Endothelial cell of umbilical vein (primary cell): Measurements from ENCODE around the gene CC2D2A. TPM values are rescaled to one million over a fixed set of nuclear protein-coding genes. Genes with fewer than 3 reads are reported as not detected.

ENCODE experiments used
- BruUV-seq: library from RNA; stranded (reverse); fragments of 400-500 nt; replicated peaks from 2 replicates; lab custom pipeline; 2021; lab: Mats Ljungman, UMichigan
- CTCF ChIA-PET: fragments of 300-600, 350-600 bp; sonication (Branson Sonifier 250); formaldehyde crosslinking; loops from one replicate; lab custom pipeline; 2021; ENCODE audit warnings: antibody characterized with exemption, inconsistent platforms; lab: Charles Lee
- POLR2A ChIA-PET: fragments of 300-600, 350-600 bp; sonication (Branson Sonifier 250); formaldehyde crosslinking; loops from one replicate; lab custom pipeline; 2021; ENCODE audit warnings: antibody characterized with exemption, inconsistent platforms; lab: Charles Lee
- DNase-seq: peaks from one replicate; pipeline ENCODE4 v3.0.0-alpha.2; 2011; ENCODE audit warnings: low read depth, low spot score
- FAIRE-seq: peaks from 2 replicates; lab custom pipeline; 2011; peaks lifted over from hg19 to GRCh38; lab: Jason Lieb, UNC
- H2AFZ ChIP-seq: 2 replicates; pipeline ENCODE4 v1.6.0; 2012; ENCODE audit warnings: low read depth, low read length, control low read depth, inconsistent platforms
- H3K27ac ChIP-seq: 2 replicates; pipeline ENCODE4 v1.5.1; 2011; ENCODE audit warnings: low read depth, mild to moderate bottlenecking, control low read depth, low read length, moderate library complexity; ENCODE audit not compliant: insufficient read depth
- H3K27me3 ChIP-seq, 2 experiments: 2 replicates each; pipeline versions ENCODE4 v1.6.0 to v1.6.1; 2011; ENCODE audit warnings: low read length in 2 of 2, mixed read lengths in 1 of 2; ENCODE audit not compliant: control insufficient read depth in 2 of 2, insufficient read depth in 2 of 2
- H3K36me3 ChIP-seq, 2 experiments: 2 replicates in 1 of 2; 3 replicates in 1 of 2; pipeline ENCODE4 v1.5.1; 2011; ENCODE audit warnings: low read length in 2 of 2, mild to moderate bottlenecking in 1 of 2, moderate library complexity in 1 of 2; ENCODE audit not compliant: control insufficient read depth in 2 of 2, insufficient read depth in 2 of 2; ENCODE audit errors: extremely low read depth in 1 of 2
- H3K4me1 ChIP-seq: 3 replicates; pipeline ENCODE4 v1.5.1; 2011; ENCODE audit warnings: mild to moderate bottlenecking, low read length; ENCODE audit not compliant: control insufficient read depth, insufficient read depth; ENCODE audit errors: extremely low read depth
- H3K4me2 ChIP-seq: 2 replicates; pipeline ENCODE4 v1.6.1; 2011; ENCODE audit warnings: low read length, control low read depth, mixed read lengths; ENCODE audit not compliant: insufficient read depth
- H3K4me3 ChIP-seq, 3 experiments: fragments of 200-600 bp in 1 of 3; sonication (generic), shearing (Covaris generic) in 1 of 3; replicated peaks in 1 of 3; 2 replicates each; pipeline ENCODE4 v1.5.1; 2011 to 2016; ENCODE audit warnings: control low read depth in 3 of 3, low read length in 3 of 3, mild to moderate bottlenecking in 2 of 3, inconsistent platforms in 1 of 3, low read depth in 1 of 3, moderate library complexity in 1 of 3; ENCODE audit not compliant: insufficient read depth in 1 of 3
- H3K79me2 ChIP-seq: 2 replicates; pipeline ENCODE4 v1.6.0; 2012; ENCODE audit warnings: low read length, inconsistent platforms; ENCODE audit not compliant: control insufficient read depth, insufficient read depth
- H3K9ac ChIP-seq: replicated peaks from 2 replicates; pipeline ENCODE3; 2011; ENCODE audit warnings: low read length, control low read depth; ENCODE audit not compliant: insufficient read depth; ENCODE audit errors: extremely low read depth
- H3K9me1 ChIP-seq: replicated peaks from 3 replicates; pipeline ENCODE4 v1.6.0; 2011; ENCODE audit warnings: mild to moderate bottlenecking, low read length; ENCODE audit not compliant: control insufficient read depth, insufficient read depth; ENCODE audit errors: extremely low read depth
- H3K9me3 ChIP-seq: replicated peaks from 2 replicates; pipeline ENCODE4 v1.5.1; 2012; ENCODE audit warnings: low read length, inconsistent platforms; ENCODE audit not compliant: control insufficient read depth, insufficient read depth
- H4K20me1 ChIP-seq: replicated peaks from 2 replicates; pipeline ENCODE3; 2011; ENCODE audit warnings: mild to moderate bottlenecking, low read length; ENCODE audit not compliant: control insufficient read depth, insufficient read depth; ENCODE audit errors: extremely low read depth
- EZH2 ChIP-seq: IDR thresholded peaks from 2 replicates; pipeline ENCODE4 v1.6.1; 2012; ENCODE audit warnings: borderline replicate concordance, low read depth, mild to moderate bottlenecking, moderate library complexity, low read length, inconsistent platforms; ENCODE audit not compliant: severe bottlenecking
- FOS ChIP-seq: IDR thresholded peaks from 2 replicates; pipeline ENCODE4 v1.6.1; 2011; ENCODE audit warnings: mild to moderate bottlenecking, low read length, moderate library complexity, borderline replicate concordance; ENCODE audit not compliant: insufficient read depth
- GATA2 ChIP-seq: IDR thresholded peaks from 2 replicates; pipeline ENCODE4 v1.7.0; 2011; ENCODE audit warnings: low read depth, mild to moderate bottlenecking, moderate library complexity, mixed read lengths, low read length; ENCODE audit not compliant: insufficient read length, insufficient read depth
- JUN ChIP-seq: IDR thresholded peaks from 2 replicates; pipeline ENCODE4 v1.6.1; 2011; ENCODE audit warnings: borderline replicate concordance, low read depth; ENCODE audit not compliant: insufficient read length, insufficient read depth
- MAX ChIP-seq: IDR thresholded peaks from 2 replicates; pipeline ENCODE4 v1.6.1; 2011; ENCODE audit not compliant: insufficient read depth, insufficient read length
- MYC ChIP-seq: IDR thresholded peaks from one replicate; pipeline ENCODE4 v1.6.1; 2011; ENCODE audit warnings: mild to moderate bottlenecking, low read depth, low read length
- POLR2A ChIP-seq: IDR thresholded peaks from 2 replicates; pipeline ENCODE4 v1.6.1; 2012; ENCODE audit warnings: low read depth, mild to moderate bottlenecking, control low read depth, low read length
- POLR2AphosphoS5 ChIP-seq: IDR thresholded peaks from 2 replicates; pipeline ENCODE4 v1.6.1; 2012; ENCODE audit warnings: low read depth, mild to moderate bottlenecking, control low read depth, low read length, moderate library complexity; ENCODE audit not compliant: insufficient read depth
- dilution Hi-C: fragments of 300-500 bp; cut with MboI; formaldehyde crosslinking; loops from one replicate; pipeline ENCODE4 v1.15.0; 2019; ENCODE audit warnings: low sequenced_read_pairs; ENCODE audit not compliant: extremely low pct_ligation_motif_present
- intact Hi-C: fragments of 100-400 bp; cut with micrococcal nuclease; formaldehyde crosslinking; loops from one replicate; pipeline ENCODE4 v1.10.0; 2022
- polyA plus RNA-seq, 4 experiments: library from polyadenylated mRNA; depleted of rRNA in 3 of 4; stranded (reverse) in 3 of 4; unstranded in 1 of 4; fragments of >200 nt; gene quantifications; 2 replicates each; pipeline versions ENCODE4 v1.2.1 to v1.2.3, GENCODE V29; 2011 to 2012; ENCODE audit warnings: missing spikeins in 1 of 4
- total RNA-seq: library from RNA; stranded (reverse); gene quantifications from 2 replicates; pipeline ENCODE4 v1.2.3, GENCODE V29; 2021
- TF ChIP-seq, protein P1 (sequence below), 2 donors: IDR thresholded peaks; 1 replicate in 1 of 2; 2 replicates in 1 of 2; pipeline ENCODE4 v1.5.1; 2011; ENCODE audit warnings: low read length in 2 of 2, mild to moderate bottlenecking in 2 of 2, moderate library complexity in 2 of 2, control low read depth in 1 of 2, inconsistent platforms in 1 of 2, low read depth in 1 of 2; ENCODE audit not compliant: insufficient read depth in 1 of 2; ENCODE audit errors: extremely low read depth in 1 of 2

The CC2D2A gene
- total and polyA plus RNA-seq, 2 donors (not counting 3 experiments of a cell fraction or from before 2014, with no cell fraction given): 10.2 to 22.4 TPM

DNA sequence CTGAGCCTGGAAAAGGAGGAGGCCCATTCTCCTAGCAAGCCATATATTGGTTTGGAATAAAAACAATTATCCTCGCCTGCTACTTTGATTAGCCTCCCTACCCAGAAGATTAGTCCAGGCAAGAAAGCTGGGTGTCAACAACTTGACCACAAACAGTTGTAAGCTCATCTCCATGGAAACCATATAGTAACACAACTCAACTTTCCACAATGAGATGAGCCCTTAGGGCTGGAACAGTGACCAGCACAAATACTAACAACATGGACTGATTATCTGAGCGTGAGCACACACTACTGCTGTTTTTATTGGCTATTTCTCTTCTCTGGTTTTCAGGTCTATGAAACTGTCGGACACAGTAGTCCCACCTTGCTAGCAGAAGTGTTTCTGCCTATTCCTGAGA is 80.8 kb downstream of the CC2D2A start:
- TF ChIP-seq JUN: no peak
- TF ChIP-seq MAX: no peak
- TF ChIP-seq MYC: no peak
- no peak for TF ChIP-seq POLR2AphosphoS5
- TF ChIP-seq FOS: no peak
- no peak for TF ChIP-seq GATA2
- no peak for TF ChIP-seq EZH2
- no peak for TF ChIP-seq POLR2A
- TF ChIP-seq, protein P1, sequence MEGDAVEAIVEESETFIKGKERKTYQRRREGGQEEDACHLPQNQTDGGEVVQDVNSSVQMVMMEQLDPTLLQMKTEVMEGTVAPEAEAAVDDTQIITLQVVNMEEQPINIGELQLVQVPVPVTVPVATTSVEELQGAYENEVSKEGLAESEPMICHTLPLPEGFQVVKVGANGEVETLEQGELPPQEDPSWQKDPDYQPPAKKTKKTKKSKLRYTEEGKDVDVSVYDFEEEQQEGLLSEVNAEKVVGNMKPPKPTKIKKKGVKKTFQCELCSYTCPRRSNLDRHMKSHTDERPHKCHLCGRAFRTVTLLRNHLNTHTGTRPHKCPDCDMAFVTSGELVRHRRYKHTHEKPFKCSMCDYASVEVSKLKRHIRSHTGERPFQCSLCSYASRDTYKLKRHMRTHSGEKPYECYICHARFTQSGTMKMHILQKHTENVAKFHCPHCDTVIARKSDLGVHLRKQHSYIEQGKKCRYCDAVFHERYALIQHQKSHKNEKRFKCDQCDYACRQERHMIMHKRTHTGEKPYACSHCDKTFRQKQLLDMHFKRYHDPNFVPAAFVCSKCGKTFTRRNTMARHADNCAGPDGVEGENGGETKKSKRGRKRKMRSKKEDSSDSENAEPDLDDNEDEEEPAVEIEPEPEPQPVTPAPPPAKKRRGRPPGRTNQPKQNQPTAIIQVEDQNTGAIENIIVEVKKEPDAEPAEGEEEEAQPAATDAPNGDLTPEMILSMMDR (IDR thresholded peaks at IDR 0.05; ENCODE audit: extremely low read depth in 1 of 2, insufficient read depth in 1 of 2, low read depth in 1 of 2, low read length in 2 of 2): no peak
- no peak overlapping the region for H2AFZ ChIP-seq
- H3K27me3 ChIP-seq: no peaks in the 10 kb centered on the region
- no peak for DNase-seq
- H3K9me3 ChIP-seq: no peaks in the 10 kb centered on the region
- no peak overlapping the region for H3K4me3 ChIP-seq
- H3K9ac ChIP-seq: no peak overlapping the region
- no peaks in the 10 kb centered on the region for H3K79me2 ChIP-seq
- peaks cover 2% of the 10 kb centered on the region in 2 experiments for H3K36me3 ChIP-seq
- H3K27ac ChIP-seq: no peak overlapping the region
- ChIA-PET POLR2A (no interaction called here), CTCF (no interaction called here)
- intact Hi-C loops (no loop called here), dilution Hi-C loops (no loop called here)
- no peak for FAIRE-seq
- no peaks in the 10 kb centered on the region for H4K20me1 ChIP-seq
- no peaks in the 10 kb centered on the region for H3K4me1 ChIP-seq
- H3K4me2 ChIP-seq: no peak overlapping the region
- BruUV-seq: no TSS peak
- no peaks in the 10 kb centered on the region for H3K9me1 ChIP-seq
